Retina (tissue), 1 donor: Measurements from ENCODE around the gene KIF6.
A peak's percentile ranks its signal among the peaks of the same experiment; 100 is the strongest.

Experiments
- DNase-seq: peaks from one replicate; pipeline ENCODE4 v3.0.0-alpha.2; 2016

KIF6 gene

DNA sequence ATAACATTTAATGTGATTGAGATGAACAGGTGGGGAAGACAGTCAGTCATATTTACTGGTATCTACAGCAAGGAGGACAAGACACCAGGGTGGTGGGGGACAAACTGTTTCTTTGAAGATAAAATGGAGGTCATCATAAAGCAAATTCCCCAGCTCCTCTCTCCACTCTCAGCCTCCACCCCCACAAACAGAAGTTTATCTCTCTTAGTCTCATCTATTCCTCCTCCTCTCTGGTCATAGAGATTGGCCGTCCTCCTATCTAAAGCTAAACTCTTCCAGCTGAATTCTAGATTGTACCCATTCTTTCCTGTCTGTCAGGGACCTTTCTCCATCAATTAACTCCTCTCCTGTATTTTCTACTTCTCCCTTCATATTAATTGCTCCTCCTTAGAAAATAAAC lies 71.1 kb downstream of the KIF6 start:
- no peak for DNase-seq

GRCh38 chr6:39653612-39654011 lies 71.6 kb downstream of the KIF6 start:
- peak; percentile 19 for DNase-seq

- DNase-seq, result no peak
These were observed 75.2 kb downstream of the KIF6 start for GRCh38 chr6:39649996-39650395.

GRCh38 chr6:39646751-39647420 lies 78.3 kb downstream of the KIF6 start:
- no peak for DNase-seq

DNA sequence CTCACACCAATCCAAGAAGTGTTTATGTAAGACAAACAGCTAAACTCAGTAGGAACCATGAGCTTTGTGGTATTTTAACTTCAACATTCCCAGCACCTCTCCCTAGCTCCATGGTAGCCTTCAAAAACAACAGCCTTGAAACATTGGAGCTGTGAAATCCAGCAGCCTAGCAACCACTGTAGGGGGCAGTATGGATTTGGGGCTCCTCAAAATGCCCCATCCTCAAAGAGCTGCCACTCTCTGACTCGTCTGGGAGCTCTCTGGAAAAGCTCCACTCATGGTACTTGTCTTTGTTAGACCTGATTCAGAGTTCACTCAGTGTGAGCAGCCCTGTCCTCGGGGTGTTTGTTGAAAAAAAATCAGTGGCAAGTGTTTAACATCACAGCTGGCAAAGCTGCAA lies 82.9 kb downstream of the KIF6 start:
- DNase-seq, result no peak

DNA sequence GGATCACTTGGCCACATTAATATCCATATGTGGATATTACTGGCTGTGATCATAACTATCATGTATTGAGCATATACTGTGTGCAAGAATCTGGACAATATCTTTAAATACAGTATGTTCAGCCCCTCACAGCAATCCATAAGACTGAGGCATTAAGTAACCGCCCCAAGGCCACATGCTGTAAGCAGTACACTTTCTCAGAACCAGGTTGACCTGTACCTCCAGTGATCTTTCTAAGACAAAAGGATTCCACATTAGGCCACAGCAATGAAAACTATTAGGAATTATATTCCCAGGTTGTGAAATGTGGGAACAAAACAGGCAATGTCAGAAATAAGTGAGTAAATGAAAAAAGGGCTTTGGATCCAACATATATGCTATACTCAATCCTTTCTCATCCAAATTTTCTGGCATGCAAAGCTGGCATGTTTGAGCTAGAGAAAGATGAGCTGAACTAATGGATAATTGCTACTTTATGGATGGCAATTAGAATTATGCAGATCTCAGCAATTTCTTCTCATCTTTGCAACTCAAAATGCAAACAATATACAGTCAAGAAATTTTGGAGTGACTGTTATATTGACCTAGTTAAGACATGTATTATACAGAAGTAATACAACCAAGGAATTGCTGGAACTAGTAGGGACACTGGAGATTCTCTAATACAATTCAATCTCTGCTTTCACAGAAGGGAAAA lies 86.9 kb downstream of the KIF6 start:
- DNase-seq, result no peak

GRCh38 chr6:39634646-39635341 lies 90.4 kb downstream of the KIF6 start:
- DNase-seq, result no peak

DNA sequence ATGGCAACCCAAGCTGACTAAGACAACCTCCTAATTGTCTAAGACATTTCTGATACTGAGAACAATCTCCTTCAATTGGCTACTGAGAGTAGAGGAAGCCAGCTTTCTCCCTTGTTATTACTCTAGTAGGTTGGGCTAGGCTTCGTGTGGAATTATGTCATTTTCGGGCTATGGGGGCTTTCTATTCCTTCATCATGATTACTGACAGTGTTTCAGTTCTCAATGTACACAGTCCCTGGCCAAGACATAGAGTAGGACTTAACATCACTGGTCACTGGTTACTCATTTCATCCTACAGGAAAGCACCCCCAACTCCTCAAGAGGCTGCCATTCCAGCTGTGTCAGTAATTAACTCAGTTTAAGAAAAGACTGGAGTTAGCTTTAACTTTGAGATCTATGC lies 100.0 kb downstream of the KIF6 start:
- no peak for DNase-seq

DNA sequence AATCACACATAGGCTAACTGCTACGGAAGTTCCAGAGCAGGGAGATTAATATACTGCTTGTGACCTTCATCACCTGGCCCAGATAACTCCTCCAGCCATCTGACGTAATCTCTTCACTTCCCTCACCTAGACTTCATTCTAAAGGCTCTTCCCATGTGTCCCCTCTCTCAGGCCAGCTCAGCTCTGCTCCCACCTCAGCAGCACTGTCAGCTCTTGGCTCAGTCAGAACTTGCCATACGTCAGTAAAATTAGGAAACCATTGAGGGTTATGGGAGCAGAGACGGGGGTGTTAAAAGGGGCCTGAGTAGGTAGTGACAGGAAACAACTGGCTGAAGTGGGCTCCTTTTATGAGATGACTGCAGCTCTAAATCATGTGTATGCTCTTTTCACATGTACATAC lies 101.5 kb downstream of the KIF6 start:
- no peak for DNase-seq

GRCh38 chr6:39617520-39617919 lies 107.7 kb downstream of the KIF6 start:
- no peak for DNase-seq

DNA sequence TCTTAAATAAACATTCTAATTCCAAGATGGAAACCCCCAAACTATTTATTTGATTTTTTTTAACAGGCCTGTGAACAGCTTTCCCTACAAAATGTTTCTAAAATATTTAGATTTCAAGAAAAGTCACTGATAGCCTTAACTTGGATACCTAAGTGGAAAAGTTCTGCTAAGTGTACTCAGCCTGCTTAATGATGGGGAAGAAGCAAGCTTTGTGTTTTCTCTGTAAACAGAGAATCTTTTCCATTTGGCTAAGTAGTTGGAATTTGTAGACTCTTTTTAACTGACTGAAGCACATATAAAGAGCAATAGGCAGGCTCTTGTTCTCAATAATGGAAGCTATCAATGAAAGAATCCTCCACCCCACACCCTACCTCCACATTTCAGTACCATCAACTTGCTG lies 108.2 kb downstream of the KIF6 start:
- no peak for DNase-seq

- DNase-seq, result no peak
These were observed 109.6 kb downstream of the KIF6 start for GRCh38 chr6:39615622-39616021.

DNA sequence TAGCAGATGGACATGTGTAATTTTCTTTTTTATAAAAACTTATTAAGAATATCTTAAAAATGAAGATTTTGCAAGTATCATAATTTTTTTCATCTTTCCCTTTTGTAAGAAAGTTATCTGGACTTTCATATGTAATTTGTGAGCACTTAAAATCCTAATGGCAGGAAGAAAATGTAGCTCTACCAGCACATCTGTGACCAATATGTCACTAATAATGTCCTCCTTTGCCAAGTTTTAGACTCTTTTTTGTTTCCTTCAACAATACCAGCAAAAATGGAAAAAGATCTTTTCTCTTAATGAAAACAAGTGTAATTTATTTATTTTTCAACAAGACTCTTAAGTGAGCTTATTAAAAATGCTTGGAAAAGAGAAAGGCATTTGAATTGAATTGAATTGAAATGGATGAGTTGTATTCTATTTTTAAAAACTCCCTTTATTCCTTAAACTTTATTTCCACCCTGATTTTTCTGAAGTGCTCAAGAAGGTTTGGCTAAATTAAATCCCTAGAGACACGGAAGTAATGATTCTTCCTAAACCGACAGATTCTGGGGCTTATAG lies 110.7 kb downstream of the KIF6 start:
- no peak for DNase-seq

DNA sequence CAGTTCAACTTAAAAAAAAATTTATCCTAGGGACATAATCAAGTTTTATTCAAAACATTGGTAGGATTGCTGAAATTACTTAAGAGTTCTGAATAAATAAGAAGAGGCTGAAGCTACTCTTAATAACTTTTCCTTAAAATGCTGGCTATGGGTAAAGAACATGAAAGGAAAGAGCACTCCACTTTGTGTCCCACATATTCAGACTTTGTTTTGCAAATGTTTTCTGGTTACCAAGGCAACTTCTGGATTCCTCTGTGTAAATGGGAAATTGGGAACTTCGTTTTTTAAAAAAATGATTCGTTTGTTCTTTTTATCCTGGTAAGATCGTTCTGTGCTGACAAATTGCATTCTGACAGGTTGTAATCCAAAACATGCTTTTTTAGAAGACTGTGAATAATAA lies 115.0 kb downstream of the KIF6 start:
- no peak for DNase-seq

- no peak for DNase-seq
These were observed 116.4 kb downstream of the KIF6 start for GRCh38 chr6:39608652-39609345.

GRCh38 chr6:39602601-39603519 lies 122.3 kb downstream of the KIF6 start:
- DNase-seq, result no peak

DNA sequence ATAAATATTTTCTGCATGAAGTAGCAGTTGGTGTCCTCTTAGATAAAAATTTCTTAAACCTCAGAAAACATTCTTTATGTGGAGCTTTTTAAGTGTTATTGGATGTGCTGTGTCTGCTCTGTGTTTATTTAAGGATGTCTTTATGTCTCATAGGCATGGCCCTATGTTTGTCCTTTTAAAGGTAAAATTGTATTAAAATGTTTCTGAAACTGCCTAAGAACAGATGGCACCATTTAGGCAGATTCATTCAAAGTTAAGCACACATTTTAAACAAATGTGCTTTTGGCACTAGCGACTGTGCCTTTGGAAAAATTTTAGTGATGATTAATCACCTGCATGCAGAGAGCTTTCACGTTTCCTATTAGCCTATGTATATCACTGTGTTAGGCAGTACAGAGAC lies 125.2 kb downstream of the KIF6 start:
- no peak for DNase-seq

GRCh38 chr6:39599341-39599740 lies 125.9 kb downstream of the KIF6 start:
- no peak for DNase-seq

DNA sequence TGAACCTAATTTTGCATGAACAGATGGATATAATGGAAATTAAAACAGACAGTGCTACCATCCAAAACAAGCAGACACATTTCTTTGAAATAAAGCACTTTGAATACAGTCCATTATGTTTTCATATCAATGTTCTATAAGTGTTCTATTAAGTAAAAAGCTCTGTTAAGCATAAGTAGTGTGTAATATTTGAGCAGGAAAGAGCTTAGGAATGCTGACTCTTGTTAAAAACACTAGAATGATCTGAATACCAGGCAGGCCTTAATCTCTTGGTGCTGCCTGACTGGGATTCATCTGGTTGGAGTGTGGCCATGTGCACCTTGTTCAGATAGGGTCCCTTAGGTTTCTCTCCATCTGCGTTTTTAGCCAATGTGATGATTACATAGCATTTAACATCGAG lies 130.9 kb downstream of the KIF6 start:
- no peak for DNase-seq

DNA sequence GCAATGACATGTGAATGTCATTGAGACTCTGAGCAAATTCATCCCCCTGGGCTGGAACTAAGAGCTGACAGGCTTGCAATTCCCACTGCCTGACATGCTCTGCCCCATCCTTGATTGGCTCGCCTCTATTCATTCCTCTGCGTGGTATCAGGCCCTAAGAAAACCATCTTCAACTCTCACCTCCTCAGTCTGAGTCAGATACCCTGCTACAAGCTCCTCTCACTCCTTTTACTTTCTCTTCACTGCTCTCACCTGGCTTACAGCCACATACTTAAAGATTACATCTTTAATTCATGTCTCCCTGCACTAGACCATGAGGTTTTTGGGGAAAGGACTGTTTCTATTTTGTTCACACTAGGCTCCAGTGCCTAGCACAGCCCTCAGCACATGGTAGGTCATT lies 131.6 kb downstream of the KIF6 start:
- peak; percentile 17 for DNase-seq

- no peak for DNase-seq
These were observed 134.3 kb downstream of the KIF6 start for GRCh38 chr6:39590871-39591393.

GRCh38 chr6:39587080-39587479 lies 138.1 kb downstream of the KIF6 start:
- no peak for DNase-seq
